ENCODE measurements around the gene VPS41.

- TF ChIP-seq POLR2A (IDR thresholded peaks at IDR 0.05; ENCODE audit: low read length) (no peak), GATA1 (IDR thresholded peaks at IDR 0.05; ENCODE audit: low read depth, low read length) (no peak)
Observed at GRCh38 chr7:38699471-38699870, 209.5 kb downstream of the VPS41 start.

Data from erythroblast (primary cell).